H9 (cell line): ENCODE data around the gene FAM221B. TPM values are rescaled to one million over a fixed set of nuclear protein-coding genes. Genes with fewer than 3 reads are reported as not detected.

Experiments
- DNase-seq: peaks from one replicate; pipeline ENCODE4 v3.0.0-alpha.2; 2017
- H2AFZ ChIP-seq: one replicate; pipeline ENCODE4 v1.6.1; 2013; ENCODE audit warnings: mild to moderate bottlenecking, low read length, control low read depth, moderate library complexity
- H2AK5ac ChIP-seq: 2 replicates; pipeline ENCODE4 v1.6.1; 2013; ENCODE audit warnings: low read length, control low read depth, mixed read lengths; ENCODE audit not compliant: insufficient read length
- H2BK120ac ChIP-seq: one replicate; pipeline ENCODE4 v1.6.1; 2013; ENCODE audit warnings: low read depth, mild to moderate bottlenecking, low read length, control low read depth, inconsistent platforms; ENCODE audit not compliant: poor library complexity, severe bottlenecking
- H2BK12ac ChIP-seq: 2 replicates; pipeline ENCODE4 v1.6.1; 2013; ENCODE audit warnings: low read length, control low read depth, mixed read lengths, low read depth; ENCODE audit not compliant: insufficient read length
- H2BK15ac ChIP-seq: 2 replicates; pipeline ENCODE4 v1.6.1; 2013; ENCODE audit warnings: low read depth, low read length, control low read depth
- H2BK20ac ChIP-seq: one replicate; pipeline ENCODE4 v1.6.1; 2013; ENCODE audit warnings: low read depth, mild to moderate bottlenecking, low read length, control low read depth, inconsistent platforms; ENCODE audit not compliant: poor library complexity, severe bottlenecking
- H2BK5ac ChIP-seq: 2 replicates; pipeline ENCODE4 v1.6.1; 2013; ENCODE audit warnings: low read length, control low read depth, mixed read lengths; ENCODE audit not compliant: insufficient read length
- H3K14ac ChIP-seq: 2 replicates; pipeline ENCODE4 v1.6.1; 2013; ENCODE audit warnings: low read length, control low read depth; ENCODE audit not compliant: insufficient read depth
- H3K18ac ChIP-seq: 2 replicates; pipeline ENCODE4 v1.6.1; 2013; ENCODE audit warnings: low read depth, mild to moderate bottlenecking, mixed read lengths, low read length, control low read depth; ENCODE audit not compliant: insufficient read length
- H3K23ac ChIP-seq: 2 replicates; pipeline ENCODE4 v1.6.1; 2013; ENCODE audit warnings: low read length, control low read depth, mixed read lengths, low read depth; ENCODE audit not compliant: insufficient read length
- H3K23me2 ChIP-seq: 2 replicates; pipeline ENCODE4 v1.6.1; 2013; ENCODE audit warnings: low read depth, mild to moderate bottlenecking, mixed read lengths, low read length, control low read depth; ENCODE audit not compliant: insufficient read length, poor library complexity, severe bottlenecking
- H3K27ac ChIP-seq: 2 replicates; pipeline ENCODE4 v1.5.1; 2013; ENCODE audit warnings: low read length, control low read depth, mixed read lengths, low read depth; ENCODE audit not compliant: insufficient read length
- H3K27me3 ChIP-seq: 2 replicates; pipeline ENCODE4 v1.6.1; 2013; ENCODE audit warnings: low read length, control low read depth, inconsistent platforms; ENCODE audit not compliant: insufficient read depth
- H3K4ac ChIP-seq: 2 replicates; pipeline ENCODE4 v1.6.1; 2013; ENCODE audit warnings: low read depth, mild to moderate bottlenecking, control low read depth, inconsistent platforms, low read length, moderate library complexity
- H3K4me1 ChIP-seq: 2 replicates; pipeline ENCODE4 v1.6.1; 2013; ENCODE audit warnings: low read length, control low read depth, inconsistent platforms; ENCODE audit not compliant: insufficient read depth
- H3K4me2 ChIP-seq: 2 replicates; pipeline ENCODE4 v1.6.1; 2013; ENCODE audit warnings: low read length, control low read depth, mixed read lengths; ENCODE audit not compliant: insufficient read length, insufficient read depth
- H3K56ac ChIP-seq: 2 replicates; pipeline ENCODE4 v1.6.1; 2013; ENCODE audit warnings: low read depth, mild to moderate bottlenecking, mixed read lengths, low read length, control low read depth; ENCODE audit not compliant: insufficient read length
- H3K79me1 ChIP-seq: 2 replicates; pipeline ENCODE4 v1.6.1; 2013; ENCODE audit warnings: low read depth, mild to moderate bottlenecking, moderate library complexity, low read length, control low read depth, inconsistent platforms; ENCODE audit not compliant: insufficient read depth, poor library complexity, severe bottlenecking
- H3K79me2 ChIP-seq: 2 replicates; pipeline ENCODE4 v1.6.1; 2013; ENCODE audit warnings: low read length, control low read depth, inconsistent platforms; ENCODE audit not compliant: insufficient read depth
- H3K9ac ChIP-seq: 2 replicates; pipeline ENCODE4 v1.6.1; 2013; ENCODE audit warnings: low read length, control low read depth, mixed read lengths; ENCODE audit not compliant: insufficient read length; ENCODE audit errors: extremely low read depth
- H3K9me3 ChIP-seq: one replicate; pipeline ENCODE4 v1.6.1; 2013; ENCODE audit warnings: low read depth, low read length, inconsistent platforms; ENCODE audit not compliant: control insufficient read depth
- H3T11ph ChIP-seq: one replicate; pipeline ENCODE4 v1.6.1; 2013; ENCODE audit warnings: mild to moderate bottlenecking, low read length, control low read depth, inconsistent platforms
- H4K20me1 ChIP-seq: one replicate; pipeline ENCODE4 v1.6.1; 2013; ENCODE audit not compliant: control insufficient read depth, insufficient read length, insufficient read depth
- H4K5ac ChIP-seq: 2 replicates; pipeline ENCODE4 v1.6.1; 2013; ENCODE audit warnings: low read depth, mild to moderate bottlenecking, mixed read lengths, low read length, control low read depth; ENCODE audit not compliant: insufficient read length
- H4K8ac ChIP-seq: replicated peaks from 2 replicates; pipeline ENCODE4 v1.6.1; 2013; ENCODE audit warnings: low read length, control low read depth, mixed read lengths, low read depth; ENCODE audit not compliant: insufficient read length
- H4K91ac ChIP-seq: 2 replicates; pipeline ENCODE4 v1.6.1; 2013; ENCODE audit warnings: low read depth, mild to moderate bottlenecking, moderate library complexity, mixed read lengths, low read length, control low read depth; ENCODE audit not compliant: insufficient read length
- H3K27ac Mint-ChIP-seq, 3 experiments: 2 replicates in 2 of 3; 3 replicates in 1 of 3; pipeline ENCODE4 v1.8.0; 2020 to 2021; ENCODE audit warnings: mixed read lengths in 3 of 3, mild to moderate bottlenecking in 1 of 3, moderate library complexity in 1 of 3
- H3K27me3 Mint-ChIP-seq: 2 replicates; pipeline ENCODE4 v1.8.0; 2021; ENCODE audit warnings: low read depth, mild to moderate bottlenecking, moderate library complexity, mixed read lengths
- H3K36me3 Mint-ChIP-seq, 3 experiments: 2 replicates in 2 of 3; 3 replicates in 1 of 3; pipeline ENCODE4 v1.8.0; 2020 to 2021; ENCODE audit warnings: low read depth in 3 of 3, mixed read lengths in 3 of 3; ENCODE audit not compliant: insufficient read depth in 1 of 3
- H3K4me1 Mint-ChIP-seq, 2 experiments: 2 replicates each; pipeline ENCODE4 v1.8.0; 2020; ENCODE audit warnings: mixed read lengths in 2 of 2
- H3K4me3 Mint-ChIP-seq, 2 experiments: 2 replicates in 1 of 2; 3 replicates in 1 of 2; pipeline ENCODE4 v1.8.0; 2020 to 2021; ENCODE audit warnings: mild to moderate bottlenecking in 2 of 2, mixed read lengths in 2 of 2, moderate library complexity in 1 of 2
- H3K9me3 Mint-ChIP-seq, 2 experiments: 2 replicates in 1 of 2; 3 replicates in 1 of 2; pipeline ENCODE4 v1.8.0; 2020; ENCODE audit warnings: mild to moderate bottlenecking in 2 of 2, mixed read lengths in 2 of 2, moderate library complexity in 1 of 2
- WGBS: extraction: QIAGEN DNeasy Blood & Tissue Kit; methylation state at CpG from one replicate; pipeline ENCODE4 v1.1.7; 2013; ENCODE audit warnings: missing lambda C conversion rate, low lambda C conversion rate, mixed read lengths; ENCODE audit not compliant: insufficient read length; ENCODE audit errors: extremely low coverage; 5-methylcytosine and 5-hydroxymethylcytosine counted together
- total RNA-seq: library from RNA; stranded (reverse); gene quantifications from 2 replicates; pipeline ENCODE4 v1.2.1, GENCODE V29; 2021
- TF ChIP-seq, protein P1 (sequence below): fragments of 200-600 bp; sonication (generic); conservative IDR thresholded peaks from 3 replicates; pipeline ENCODE4 v1.8.0; 2021; ENCODE audit warnings: antibody characterized with exemption, mild to moderate bottlenecking

FAM221B gene
- total RNA-seq, 1 experiment from 2014 or later, result not detected

DNA sequence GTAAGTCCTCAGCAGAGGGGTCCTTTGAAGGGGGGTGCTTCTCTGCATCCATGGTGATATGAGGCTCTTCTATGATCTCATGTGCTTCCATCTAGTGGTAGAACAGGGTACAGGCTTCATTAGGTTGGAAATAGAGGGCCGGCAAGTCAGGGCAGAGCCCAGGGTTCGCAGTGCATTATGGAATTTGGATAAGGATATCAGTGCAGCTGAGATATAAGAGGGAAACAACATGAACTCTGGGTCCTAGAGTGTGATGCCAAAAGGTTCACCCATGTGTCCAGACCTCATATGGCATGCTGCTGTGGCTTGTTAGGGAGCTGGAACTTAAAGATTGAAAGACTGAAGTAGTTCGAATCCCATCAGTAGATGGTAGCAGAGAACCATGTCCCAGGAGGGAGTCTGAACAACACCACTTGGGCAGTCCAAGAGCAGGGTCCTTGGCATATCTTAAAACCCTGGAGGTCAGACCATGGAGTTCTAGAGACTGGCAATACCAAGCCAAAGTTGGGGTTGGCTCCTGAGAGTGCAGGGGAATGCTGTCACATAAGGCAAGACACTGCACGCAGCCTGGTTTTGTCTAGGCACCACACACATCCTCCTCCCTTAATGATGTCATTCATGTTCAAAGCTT is 2.3 kb downstream of the FAM221B start:
- Histone ChIP-seq H4K5ac (no peak overlapping the region), H3K79me1 (no peaks in the 10 kb centered on the region), H2BK15ac (no peak overlapping the region), H4K91ac (no peak overlapping the region), H3K4me2 (no peak overlapping the region), H3K56ac (no peak overlapping the region), H3K4me1 (peaks cover 6% of the 10 kb centered on the region; the same call in 1 of the 2 replicates), H2AFZ (no peak overlapping the region), H3K4ac (no peak overlapping the region), H3K27me3 (no peaks in the 10 kb centered on the region), H2BK12ac (no peak overlapping the region), H3K18ac (no peak overlapping the region), H3K14ac (no peak overlapping the region), H4K8ac (no peak overlapping the region), H2BK120ac (no peak overlapping the region), H3K27ac (no peak overlapping the region), H4K20me1 (no peaks in the 10 kb centered on the region), H3K23me2 (peaks cover 12% of the 10 kb centered on the region), H3K23ac (no peak overlapping the region), H3K9me3 (no peaks in the 10 kb centered on the region), H3T11ph (no peak overlapping the region), H3K9ac (no peak overlapping the region), H2AK5ac (no peak overlapping the region), H2BK20ac (no peak overlapping the region), H2BK5ac (no peak overlapping the region), H3K79me2 (no peaks in the 10 kb centered on the region)
- TF ChIP-seq, protein P1, sequence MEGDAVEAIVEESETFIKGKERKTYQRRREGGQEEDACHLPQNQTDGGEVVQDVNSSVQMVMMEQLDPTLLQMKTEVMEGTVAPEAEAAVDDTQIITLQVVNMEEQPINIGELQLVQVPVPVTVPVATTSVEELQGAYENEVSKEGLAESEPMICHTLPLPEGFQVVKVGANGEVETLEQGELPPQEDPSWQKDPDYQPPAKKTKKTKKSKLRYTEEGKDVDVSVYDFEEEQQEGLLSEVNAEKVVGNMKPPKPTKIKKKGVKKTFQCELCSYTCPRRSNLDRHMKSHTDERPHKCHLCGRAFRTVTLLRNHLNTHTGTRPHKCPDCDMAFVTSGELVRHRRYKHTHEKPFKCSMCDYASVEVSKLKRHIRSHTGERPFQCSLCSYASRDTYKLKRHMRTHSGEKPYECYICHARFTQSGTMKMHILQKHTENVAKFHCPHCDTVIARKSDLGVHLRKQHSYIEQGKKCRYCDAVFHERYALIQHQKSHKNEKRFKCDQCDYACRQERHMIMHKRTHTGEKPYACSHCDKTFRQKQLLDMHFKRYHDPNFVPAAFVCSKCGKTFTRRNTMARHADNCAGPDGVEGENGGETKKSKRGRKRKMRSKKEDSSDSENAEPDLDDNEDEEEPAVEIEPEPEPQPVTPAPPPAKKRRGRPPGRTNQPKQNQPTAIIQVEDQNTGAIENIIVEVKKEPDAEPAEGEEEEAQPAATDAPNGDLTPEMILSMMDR, result peak; percentile 82
- H3K27me3 Mint-ChIP-seq, result peaks cover 1% of the 10 kb centered on the region
- WGBS, result no CpG with 5 or more reads among the region's 4 CpGs
- no peaks in the 10 kb centered on the region; a peak in 1 of 5 replicates for H3K9me3 Mint-ChIP-seq
- peak; percentile 46 for DNase-seq
- peaks cover 40 to 46% of the 10 kb centered on the region in 2 experiments for H3K4me1 Mint-ChIP-seq
- peak overlapping the region in 1 of 2 experiments; percentile 38; a peak in 2 of 5 replicates for H3K4me3 Mint-ChIP-seq
- H3K36me3 Mint-ChIP-seq, result no peaks in the 10 kb centered on the region
- no peak overlapping the region for H3K27ac Mint-ChIP-seq
